IMR-90 (cell line): ENCODE measurements around the gene DGAT2.

Experiments
- BHLHE40 ChIP-seq: fragments of 150-350 bp; IDR thresholded peaks from 2 replicates; pipeline ENCODE4 v1.6.1; 2016; ENCODE audit warnings: mild to moderate bottlenecking, low read depth, low read length
- POLR2A ChIP-seq: IDR thresholded peaks from 2 replicates; pipeline ENCODE4 v1.6.1; 2012; ENCODE audit warnings: mild to moderate bottlenecking, low read depth, low read length
- TF ChIP-seq, protein P1 (sequence below): conservative IDR thresholded peaks from 2 replicates; pipeline ENCODE4 v1.5.1; 2012; ENCODE audit warnings: mild to moderate bottlenecking, low read depth, low read length, improper control_type of control experiment
- TF ChIP-seq, protein P2 (sequence below): fragments of 150-350 bp; IDR thresholded peaks from 2 replicates; pipeline ENCODE4 v1.6.1; 2017; ENCODE audit warnings: mild to moderate bottlenecking, antibody characterized with exemption, low read length, low read depth

DNA sequence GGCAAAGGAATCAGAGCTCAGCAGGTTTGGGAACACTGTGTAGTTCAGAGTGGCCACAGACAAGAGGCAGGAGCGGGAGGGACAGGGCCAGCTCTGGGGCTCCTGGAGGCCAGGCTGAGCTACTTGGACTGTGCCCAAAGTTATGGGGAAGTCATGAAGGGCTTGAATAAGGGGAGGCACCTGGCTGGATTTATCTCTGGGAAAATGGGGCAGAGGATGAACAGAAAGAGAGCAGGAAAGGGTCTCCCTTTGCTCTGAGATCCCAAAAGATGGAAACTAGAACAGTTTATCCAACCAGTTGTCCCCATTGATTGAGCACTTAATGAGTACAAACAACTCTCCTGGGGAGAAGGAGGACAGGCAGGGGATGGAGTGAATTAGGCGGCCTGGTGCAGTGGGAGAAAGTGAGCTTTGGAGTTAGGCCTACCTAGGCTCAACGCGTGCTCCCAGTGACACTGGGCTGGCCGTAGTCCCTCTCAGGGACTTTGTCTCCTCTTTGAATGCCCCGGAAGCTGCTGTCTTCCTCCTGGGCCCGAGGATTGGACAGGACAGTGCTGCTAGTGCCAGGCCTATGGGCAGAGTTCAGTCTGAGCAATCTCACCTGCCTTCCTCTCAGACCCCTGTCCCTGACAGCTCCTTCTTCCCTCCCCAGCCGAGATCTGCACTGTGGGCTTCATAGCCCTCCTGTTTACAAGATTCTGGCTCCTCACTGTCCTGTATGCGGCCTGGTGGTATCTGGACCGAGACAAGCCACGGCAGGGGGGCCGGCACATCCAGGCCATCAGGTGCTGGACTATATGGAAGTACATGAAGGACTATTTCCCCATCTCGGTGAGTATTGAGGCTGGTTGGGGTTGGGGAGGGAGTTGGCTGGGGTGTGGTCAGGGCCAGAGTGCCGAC, 49.0 kb upstream of the DGAT2 start:
- TF ChIP-seq, protein P1, sequence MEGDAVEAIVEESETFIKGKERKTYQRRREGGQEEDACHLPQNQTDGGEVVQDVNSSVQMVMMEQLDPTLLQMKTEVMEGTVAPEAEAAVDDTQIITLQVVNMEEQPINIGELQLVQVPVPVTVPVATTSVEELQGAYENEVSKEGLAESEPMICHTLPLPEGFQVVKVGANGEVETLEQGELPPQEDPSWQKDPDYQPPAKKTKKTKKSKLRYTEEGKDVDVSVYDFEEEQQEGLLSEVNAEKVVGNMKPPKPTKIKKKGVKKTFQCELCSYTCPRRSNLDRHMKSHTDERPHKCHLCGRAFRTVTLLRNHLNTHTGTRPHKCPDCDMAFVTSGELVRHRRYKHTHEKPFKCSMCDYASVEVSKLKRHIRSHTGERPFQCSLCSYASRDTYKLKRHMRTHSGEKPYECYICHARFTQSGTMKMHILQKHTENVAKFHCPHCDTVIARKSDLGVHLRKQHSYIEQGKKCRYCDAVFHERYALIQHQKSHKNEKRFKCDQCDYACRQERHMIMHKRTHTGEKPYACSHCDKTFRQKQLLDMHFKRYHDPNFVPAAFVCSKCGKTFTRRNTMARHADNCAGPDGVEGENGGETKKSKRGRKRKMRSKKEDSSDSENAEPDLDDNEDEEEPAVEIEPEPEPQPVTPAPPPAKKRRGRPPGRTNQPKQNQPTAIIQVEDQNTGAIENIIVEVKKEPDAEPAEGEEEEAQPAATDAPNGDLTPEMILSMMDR = no peak
- TF ChIP-seq POLR2A (no peak), BHLHE40 (no peak)
- TF ChIP-seq, protein P2, sequence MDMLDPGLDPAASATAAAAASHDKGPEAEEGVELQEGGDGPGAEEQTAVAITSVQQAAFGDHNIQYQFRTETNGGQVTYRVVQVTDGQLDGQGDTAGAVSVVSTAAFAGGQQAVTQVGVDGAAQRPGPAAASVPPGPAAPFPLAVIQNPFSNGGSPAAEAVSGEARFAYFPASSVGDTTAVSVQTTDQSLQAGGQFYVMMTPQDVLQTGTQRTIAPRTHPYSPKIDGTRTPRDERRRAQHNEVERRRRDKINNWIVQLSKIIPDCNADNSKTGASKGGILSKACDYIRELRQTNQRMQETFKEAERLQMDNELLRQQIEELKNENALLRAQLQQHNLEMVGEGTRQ = no peak
